Activated CD8-positive, alpha-beta memory T cell treated with anti-CD3 and anti-CD28 coated beads, Interleukin-2, amount 50 U/mL, for 24 hours (primary cell): Measurements from ENCODE around the gene STK4.

Source experiments
- DNase-seq: peaks from one replicate; pipeline ENCODE4 v3.0.0-alpha.2; 2020; ENCODE audit errors: extremely low read depth

STK4 gene

DNA sequence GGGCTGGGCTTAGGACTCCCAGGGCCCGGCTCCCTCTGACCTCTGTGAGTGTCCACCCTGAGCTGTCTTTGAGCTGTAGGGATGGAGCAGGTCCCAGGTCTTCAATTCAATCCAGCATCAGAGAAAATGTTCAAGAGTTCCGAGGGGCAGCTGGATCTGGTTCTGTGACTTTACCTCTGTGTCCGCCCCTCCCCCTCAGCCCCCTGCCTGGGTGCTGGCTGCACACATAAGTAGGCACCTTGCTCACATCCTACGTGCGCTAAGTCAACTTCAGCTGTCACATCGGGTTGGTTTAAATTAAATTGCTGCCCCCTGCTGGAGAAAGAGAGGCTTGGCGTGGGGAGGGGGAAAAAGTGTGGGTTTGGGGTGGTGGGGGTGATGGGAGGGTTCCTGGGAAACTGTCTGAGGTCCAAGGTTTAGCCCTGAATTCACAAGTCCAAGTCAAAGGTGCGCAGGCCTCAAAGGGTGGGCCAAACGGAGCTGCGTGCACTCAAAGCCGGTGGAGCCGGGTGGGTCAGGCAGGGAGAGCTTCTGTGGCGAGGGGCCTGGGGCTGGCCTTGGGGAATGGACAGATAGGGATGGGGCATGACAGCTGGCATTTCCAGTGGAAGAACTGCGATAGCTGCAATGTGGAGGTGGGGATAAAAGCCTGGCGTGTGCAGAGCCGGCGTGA, 145.6 kb downstream of the STK4 start:
- no peak for DNase-seq

DNA sequence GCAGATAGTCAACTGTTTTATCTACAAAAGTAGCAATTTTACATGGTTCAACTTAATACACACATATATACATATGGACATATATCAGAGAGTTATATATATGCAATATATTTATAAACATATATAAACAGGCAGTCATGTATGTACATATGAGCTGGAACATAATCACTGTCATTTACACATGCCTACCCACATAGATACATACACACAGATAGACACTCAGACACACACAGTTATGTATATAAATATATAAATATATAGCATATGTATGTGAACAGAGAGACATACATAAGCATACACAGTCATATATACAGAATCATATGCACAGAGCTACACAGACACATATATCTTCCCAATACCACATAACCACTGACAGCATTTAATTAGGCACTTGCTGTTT, 146.4 kb downstream of the STK4 start:
- DNase-seq, result no peak

DNA sequence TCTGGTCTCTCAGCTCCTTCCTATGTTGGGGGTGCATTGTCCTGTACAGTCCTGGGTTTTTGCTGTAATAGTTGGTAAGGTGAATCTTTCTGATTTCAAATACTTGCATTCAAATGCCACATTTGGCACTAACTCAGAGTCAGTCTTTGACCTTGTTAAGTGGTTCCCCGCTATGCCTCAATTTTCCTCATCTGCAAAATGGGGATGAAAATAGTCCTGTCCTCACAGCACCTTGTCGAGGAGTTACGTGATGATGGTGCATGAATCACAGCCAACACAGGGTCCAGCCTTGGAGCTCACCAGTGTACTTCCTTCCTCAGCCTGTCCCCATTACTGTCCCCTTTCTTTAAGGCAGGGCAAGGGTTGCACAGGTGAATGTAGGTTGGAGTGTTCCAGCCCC, 147.6 kb downstream of the STK4 start:
- no peak for DNase-seq

DNA sequence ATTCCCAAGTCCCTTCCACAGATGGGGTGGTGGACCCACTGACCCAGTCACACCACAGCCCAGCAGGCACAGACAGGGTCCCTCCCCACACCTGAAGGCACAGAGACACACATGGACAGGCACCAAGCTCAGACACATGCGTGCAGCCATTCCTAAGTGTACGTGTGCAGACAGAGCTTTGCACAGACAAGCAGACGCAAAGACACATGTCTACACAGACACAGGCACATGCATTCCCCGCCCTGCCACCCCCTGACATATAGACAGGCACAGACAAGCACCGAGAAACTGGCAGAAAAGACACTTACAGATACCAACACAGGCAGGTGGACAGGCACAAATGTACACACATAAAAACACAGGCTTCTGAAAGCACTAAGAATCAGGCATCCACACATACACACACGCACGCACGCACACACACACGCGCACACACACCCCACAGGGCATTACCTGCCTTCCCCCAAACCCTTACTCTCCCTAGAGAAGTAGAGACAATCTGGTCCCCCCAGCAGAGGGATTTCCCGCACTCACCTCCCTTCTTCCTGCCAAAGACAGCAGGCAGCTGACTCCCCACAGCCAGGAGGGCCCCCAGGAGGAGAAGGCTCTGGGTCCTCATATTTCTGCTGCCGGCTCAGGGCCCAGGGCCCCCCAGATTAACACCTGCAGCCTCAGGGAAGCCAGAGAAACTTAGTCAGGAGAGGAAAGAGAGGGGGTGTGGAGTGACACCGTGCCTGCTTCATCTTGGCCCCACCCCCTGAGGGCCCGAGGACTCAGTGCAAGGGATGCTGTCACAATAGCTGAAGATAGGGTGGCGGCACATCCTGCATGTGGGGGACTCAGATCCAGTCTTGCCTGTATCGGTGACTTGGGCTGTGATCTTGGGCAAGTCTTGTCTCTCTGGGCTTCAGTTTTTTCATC, 148.4 kb downstream of the STK4 start, which contains the start of gene WFDC5:
Gene WFDC5 (minus strand): TSS at position 710 of the 921 bp plus-strand sequence. CDS start 91 bp downstream, at position 619.
- no peak for DNase-seq

DNA sequence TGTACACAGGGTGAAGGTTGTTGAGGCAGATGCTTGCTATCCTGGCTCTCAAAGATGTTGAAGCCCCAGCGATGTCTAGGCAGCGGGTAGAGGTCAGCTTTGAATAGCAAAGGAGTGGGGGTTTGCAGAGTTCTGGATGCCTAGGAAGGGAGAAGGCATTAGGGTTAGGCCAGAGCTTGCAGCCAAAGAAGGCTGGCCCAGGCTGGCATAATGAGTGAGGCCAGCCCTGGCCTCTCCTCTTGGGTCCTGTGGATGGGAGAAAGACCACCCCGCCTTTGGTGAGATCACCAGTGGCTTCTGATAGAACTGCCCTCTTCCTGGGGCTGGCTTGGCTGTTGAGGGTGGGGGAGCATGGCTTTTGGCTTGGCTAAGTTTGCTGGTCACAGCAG, 149.1 kb downstream of the STK4 start:
- no peak for DNase-seq

DNA sequence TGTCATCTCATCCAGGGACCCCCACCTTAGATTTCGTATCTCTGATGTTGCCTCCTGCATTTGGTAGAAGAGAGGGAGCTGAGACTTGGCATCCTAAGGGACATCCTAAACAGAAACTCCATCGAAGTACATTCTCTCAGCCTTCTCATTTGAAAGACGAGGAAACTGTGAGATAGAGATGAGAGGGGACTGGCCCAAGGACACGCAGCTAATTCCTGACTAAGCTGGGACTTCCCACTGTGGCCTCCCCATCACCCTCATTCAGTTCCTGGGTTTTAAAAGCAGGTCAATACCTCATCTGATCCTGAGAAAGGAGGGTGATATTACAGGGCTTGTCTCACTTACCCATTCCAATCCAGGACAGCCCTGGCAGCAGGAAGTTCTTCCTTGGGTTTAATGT, 149.5 kb downstream of the STK4 start:
- no peak for DNase-seq

DNA sequence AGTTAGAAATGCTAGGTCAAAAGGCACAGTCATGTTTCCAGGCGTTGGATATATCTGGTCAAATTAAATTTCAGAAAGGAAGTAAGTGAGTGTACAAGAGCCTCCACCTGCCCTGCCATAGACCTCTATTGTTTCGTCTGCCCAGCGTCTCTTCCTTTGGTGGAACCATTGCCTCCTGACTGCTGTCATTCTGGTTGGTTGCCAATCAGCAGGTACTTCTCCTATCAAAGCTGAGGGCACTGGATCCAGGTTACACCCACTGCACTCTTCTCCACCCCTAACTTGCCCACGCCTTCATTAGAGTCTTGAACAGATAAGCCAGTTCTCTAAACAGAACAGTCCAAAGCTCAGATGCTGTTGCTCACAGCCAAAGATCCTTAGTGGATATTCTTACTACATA, 151.3 kb downstream of the STK4 start:
- DNase-seq, result no peak

DNA sequence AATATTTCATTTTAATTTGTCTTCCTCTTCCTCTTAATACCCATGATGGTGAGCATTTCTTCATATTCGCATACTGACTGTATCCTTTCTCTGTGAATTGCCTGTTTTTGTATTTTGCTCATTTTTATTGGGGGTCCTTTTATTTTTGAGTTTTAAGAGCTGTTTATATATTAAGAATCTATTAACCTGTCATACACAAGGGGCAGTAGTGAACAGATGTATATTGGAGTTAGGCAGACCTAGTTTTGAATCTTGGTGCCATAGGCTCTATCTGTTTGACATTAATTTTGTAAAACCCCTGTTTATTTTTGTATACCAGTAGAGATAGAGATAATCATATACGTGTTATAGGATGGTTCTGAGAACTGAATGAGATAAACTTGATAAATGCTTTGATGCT, 151.7 kb downstream of the STK4 start:
- DNase-seq, result no peak

DNA sequence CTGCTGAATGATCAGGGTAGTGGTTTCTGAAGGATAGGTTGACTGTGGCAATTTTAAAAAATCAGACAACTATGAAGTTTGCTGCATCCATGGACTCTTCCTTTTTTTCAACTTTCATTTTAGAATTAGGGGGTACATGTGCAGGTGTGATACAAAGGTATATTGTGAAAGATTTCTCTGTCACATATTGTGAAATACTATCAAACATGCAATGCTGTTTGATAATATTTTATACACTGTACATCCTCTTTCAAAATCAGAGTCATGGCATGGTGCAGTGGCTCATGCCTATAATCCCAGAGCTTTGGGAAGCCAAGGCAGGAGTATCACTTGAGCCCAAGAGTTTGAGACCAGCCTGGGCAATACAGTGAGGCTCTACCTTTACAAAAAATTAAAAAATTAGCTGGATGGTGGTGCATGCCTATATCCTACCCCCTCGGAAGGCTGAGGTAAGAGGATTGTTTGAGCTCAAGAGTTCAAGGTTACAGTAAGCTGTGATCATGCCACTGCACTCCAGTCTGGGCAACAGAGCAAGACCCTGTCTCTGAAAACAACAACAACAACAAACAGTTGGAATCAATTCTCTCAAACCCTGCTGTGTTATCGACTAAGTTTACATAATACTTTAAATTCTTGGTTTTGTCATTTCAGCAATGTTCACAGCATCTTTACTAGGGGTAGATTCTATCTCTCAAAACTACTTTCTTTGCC, 153.4 kb downstream of the STK4 start:
- no peak for DNase-seq

DNA sequence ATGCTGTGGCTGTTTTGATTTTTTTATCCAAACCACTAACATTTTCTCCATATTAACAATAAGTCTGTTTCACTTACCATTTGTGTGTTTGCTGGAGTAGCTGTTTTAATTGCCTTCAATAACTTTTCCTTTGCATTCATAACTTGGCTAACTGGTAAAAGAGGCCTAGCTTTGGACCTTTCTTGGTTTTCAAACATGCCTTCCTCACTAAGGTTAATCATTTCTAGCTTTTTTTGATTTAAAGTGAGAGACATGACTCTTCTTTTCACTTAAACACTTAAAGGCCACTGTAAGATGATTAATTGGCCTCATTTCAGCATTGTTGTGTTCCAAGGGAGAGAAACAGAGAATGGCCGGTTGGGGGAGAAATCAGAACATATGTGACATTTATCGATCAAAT, 155.1 kb downstream of the STK4 start:
- no peak for DNase-seq

DNA sequence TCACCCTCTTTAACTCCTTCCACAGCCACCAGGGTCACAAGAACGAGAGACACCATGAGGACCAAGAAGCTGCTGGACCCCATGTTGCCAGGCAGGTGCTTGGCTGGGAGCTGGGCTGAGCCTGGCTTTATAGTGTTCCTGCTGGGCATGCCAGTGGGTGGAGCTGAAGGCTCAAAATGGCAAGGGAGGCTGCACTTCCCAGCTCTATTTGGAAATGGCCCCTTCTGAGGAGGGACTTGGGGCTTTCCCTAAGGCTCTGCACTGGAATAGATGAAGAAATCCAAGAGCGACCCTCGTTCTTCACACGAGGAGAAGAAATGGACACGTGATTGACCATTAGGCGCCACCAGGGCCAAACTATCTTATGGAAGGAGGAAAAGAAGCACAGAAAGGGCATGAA, 158.1 kb downstream of the STK4 start, which contains the start of gene WFDC12:
Gene WFDC12 (minus strand): TSS at position 101 of the 400 bp plus-strand sequence. CDS start 18 bp downstream, at position 83.
- DNase-seq, result no peak

DNA sequence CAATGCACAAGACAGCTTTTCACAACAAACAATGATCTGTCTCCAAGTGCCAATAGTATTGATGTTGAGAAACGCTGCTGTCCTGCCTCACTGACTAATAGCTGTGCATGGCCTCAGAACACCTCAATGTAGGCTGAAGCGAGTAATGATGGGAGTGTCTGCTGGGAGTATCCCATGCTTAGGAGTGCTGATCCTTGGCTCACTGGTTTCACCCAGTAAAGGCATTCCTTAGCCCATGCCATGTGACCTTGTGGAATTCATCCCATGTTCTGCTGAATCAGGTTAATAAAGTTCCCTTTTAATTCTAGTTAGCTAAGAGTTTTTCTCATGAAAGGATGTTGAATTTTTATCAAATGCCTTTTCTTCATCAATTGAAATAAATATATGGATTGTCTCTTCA, 161.8 kb downstream of the STK4 start:
- DNase-seq, result no peak
